ENCODE results near the gene CAPS.
A peak's percentile ranks its signal among the peaks of the same experiment; 100 is the strongest.

GRCh38 chr19:5904352-5905113 lies 9.5 kb upstream of the CAPS start, which contains the start of gene VMAC:
- no peak for TF ChIP-seq HMGXB4 (CRISPR knock-in tag; IDR thresholded peaks at IDR 0.05)
- TF ChIP-seq SP1 (CRISPR knock-in tag; conservative IDR thresholded peaks at IDR 0.05) = peak; percentile 68; the same call in 1 of the 2 replicates
- no peak for TF ChIP-seq ZBTB43 (CRISPR knock-in tag; IDR thresholded peaks at IDR 0.05)
- TF ChIP-seq CTCF (IDR thresholded peaks at IDR 0.05) = no peak
- no peak for TF ChIP-seq ZNF281 (CRISPR knock-in tag; IDR thresholded peaks at IDR 0.05)
- TF ChIP-seq ATF2 (CRISPR knock-in tag; IDR thresholded peaks at IDR 0.05; ENCODE audit: borderline replicate concordance, low read depth) = no peak
